AG09309 (cell line): ENCODE results near the gene TSPO.

Experiments used
- DNase-seq: peaks from one replicate; pipeline ENCODE4 v3.0.0-alpha.2; 2010; ENCODE audit warnings: low read depth
- H3K4me3 ChIP-seq: 2 replicates; pipeline ENCODE4 v1.5.1; 2011; ENCODE audit warnings: mild to moderate bottlenecking, low read depth, low read length, moderate library complexity; ENCODE audit not compliant: control insufficient read depth
- CTCF ChIP-seq: IDR thresholded peaks from 2 replicates; pipeline ENCODE4 v1.5.1; 2011; ENCODE audit warnings: mild to moderate bottlenecking, low read depth, low read length, inconsistent platforms; ENCODE audit not compliant: insufficient read depth, control insufficient read depth; ENCODE audit errors: missing control alignments

Gene TSPO

GRCh38 chr22:43200555-43200954 lies 49.2 kb downstream of the TSPO start:
- no peak overlapping the region for H3K4me3 ChIP-seq
- no peak for DNase-seq
- no peak for TF ChIP-seq CTCF

DNA sequence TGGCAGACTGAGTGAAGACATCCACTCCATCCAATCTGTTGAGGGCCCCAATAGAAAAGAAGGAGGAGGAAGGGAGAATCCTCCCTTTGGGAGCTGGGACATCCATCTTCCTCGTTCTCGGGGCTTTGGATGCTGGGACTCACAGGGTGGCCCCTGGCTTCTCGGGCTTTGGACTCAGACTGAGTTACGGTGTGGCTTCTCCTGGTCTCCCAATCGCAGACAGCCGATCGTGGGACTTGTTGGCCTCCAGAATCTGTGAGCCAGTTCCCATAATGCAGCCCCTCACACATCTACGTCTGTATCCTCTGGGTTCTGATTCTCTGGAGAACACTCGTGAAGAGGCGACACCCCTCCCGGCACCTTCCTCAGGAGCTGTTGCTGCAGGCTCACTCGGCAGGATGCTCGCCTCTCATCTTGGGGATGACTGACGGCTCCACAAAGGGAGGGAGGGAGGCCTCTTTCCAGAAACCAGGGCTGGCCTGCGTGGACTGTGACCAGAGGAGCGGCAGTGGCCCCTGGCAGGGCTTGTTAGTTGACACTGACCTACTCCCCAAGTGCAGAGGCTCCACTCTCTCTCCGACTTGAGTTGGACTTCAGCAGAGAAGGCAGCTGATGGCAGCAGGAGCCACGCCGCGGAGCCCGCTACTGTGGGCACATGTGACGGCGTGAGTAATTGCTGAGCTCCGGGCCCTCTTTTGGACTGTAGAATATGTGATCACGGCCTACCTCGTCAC lies 50.3 kb downstream of the TSPO start:
- no peak for DNase-seq
- H3K4me3 ChIP-seq: no peak overlapping the region
- no peak for TF ChIP-seq CTCF

- no peak for TF ChIP-seq CTCF
- DNase-seq: no peak
- H3K4me3 ChIP-seq: no peak overlapping the region
These were observed 51.0 kb downstream of the TSPO start for GRCh38 chr22:43202326-43202725.

DNA sequence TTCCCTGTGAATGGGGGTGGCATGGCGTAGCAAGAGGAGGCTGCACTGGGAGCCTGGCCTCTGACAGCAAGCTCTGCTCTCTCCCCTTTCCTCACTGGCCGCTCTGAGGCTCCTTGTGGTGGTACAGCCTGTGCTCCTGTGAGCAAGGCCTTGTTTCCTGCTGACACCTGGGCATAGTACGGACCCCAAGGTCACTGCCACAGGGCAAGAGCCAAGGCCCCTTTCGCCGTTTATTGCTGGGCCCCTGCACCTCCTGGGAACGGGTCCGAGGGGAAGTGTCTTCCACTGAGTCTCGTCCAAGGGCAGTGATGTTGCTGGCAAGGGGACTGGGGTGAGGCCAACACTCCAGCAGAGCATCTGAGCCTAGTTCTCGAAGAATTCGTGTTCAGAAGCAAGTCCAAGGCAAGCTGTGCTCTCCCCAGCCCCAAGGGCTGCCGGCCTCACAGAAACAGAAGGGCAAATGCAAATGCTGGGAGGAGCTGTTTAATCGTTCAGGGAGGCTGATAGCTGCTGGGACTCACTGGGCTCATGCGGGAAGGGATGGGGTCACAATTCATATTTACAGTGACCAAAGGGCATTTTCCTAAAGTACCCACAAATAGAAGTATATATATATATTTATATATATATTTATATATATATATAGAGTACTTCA lies 51.5 kb downstream of the TSPO start:
- DNase-seq: no peak
- no peak overlapping the region for H3K4me3 ChIP-seq
- TF ChIP-seq CTCF: no peak

- no peak for TF ChIP-seq CTCF
- DNase-seq: no peak
- H3K4me3 ChIP-seq: no peak overlapping the region
These were observed 52.2 kb downstream of the TSPO start for GRCh38 chr22:43203471-43203981.

- no peak for TF ChIP-seq CTCF
- DNase-seq: no peak
- no peak overlapping the region for H3K4me3 ChIP-seq
These were observed 53.9 kb downstream of the TSPO start for GRCh38 chr22:43205261-43205691.
